Stimulated activated CD8-positive, alpha-beta memory T cell treated with anti-CD3 and anti-CD28 coated beads, Interleukin-12 subunit alpha, Interleukin-12 subunit beta, amount 100 ng/mL, for 4 hours (primary cell): ENCODE measurements around the gene GNA14.
"Not testable (repeated sequence)": the region's sequence is repeated elsewhere in the genome, so short reads cannot be mapped to it uniquely, and the experiment has no call there.

Experiments
- DNase-seq: peaks from one replicate; pipeline ENCODE4 v3.0.0-alpha.2; 2020; ENCODE audit warnings: low read depth

GNA14 gene

DNA sequence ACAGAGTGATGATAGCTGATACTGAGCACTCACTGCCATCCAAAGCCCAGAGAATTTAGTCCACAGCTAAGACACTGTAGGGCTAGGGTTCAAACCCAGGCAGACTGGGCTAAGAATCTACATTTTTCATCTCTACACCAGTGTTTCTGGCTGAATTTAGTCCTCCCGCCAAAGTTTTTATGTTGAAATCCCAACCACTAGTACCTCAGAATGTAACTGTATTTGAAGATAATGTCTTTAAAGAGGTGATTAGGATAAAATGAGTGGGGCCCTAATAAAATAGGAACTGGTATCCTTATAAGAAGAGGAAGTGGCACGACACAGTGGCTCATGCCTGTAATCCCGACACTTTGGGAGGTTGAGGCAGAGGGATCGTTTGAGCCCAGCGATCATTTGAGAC is 4.3 kb downstream of the GNA14 start:
- no peak for DNase-seq

DNA sequence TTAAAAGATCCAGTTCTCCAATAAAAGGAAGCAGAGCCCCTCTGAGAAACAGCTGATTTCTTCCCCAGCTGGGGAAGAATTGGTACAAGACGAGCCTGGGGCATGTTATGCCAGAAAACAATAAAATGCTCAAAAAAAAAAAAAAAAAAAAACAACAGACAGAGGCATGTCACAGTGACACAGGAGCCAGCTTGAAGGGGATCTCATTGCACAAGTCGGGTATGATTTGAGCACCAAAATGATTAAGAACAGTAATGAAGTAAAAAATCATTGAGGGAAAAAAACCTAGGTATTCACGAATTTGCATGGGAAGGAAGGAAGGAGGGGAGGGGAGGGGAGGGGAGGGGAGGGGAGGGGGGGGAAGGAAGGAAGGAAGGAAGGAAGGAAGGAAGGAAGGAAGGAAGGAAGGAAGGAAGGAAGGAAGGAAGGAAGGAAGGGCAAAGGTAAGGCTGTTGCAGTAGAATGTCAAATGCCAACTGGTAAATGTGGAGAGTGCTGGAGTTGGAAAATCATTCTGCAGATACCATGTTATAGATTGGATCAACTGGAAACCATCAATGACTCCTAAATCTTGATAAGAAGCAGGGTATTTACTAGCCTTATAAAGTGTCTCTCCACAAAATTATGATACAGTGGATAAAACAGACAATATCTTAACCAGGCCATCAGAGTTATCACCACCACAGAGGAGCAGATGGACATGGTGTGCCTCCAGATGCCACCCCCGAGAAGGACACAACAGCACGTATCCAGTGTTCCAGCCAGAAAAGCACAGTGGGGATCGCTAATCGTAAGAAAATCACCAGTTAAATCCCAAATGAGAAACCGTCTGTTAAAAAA is 7.2 kb downstream of the GNA14 start:
- DNase-seq = no peak

DNA sequence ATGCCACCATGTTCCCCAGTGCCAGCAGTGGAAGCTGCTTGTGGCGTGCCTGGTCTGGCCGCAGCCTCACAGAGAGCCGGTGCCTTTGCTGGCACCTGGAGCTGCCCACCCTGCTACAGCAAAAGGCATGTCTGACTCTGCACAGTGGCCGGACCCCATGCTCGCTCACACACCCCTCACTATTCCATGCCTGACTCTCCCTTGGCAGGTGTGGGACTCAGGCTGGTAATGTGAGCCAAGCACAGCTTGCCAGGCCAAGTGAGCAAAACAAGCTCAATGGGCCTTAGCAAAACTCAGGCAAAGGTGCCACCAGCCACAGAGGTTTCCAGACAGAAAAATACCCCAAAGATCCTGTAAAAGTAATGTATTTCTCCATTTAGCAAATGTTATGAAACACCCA is 15.5 kb downstream of the GNA14 start:
- no peak for DNase-seq

DNA sequence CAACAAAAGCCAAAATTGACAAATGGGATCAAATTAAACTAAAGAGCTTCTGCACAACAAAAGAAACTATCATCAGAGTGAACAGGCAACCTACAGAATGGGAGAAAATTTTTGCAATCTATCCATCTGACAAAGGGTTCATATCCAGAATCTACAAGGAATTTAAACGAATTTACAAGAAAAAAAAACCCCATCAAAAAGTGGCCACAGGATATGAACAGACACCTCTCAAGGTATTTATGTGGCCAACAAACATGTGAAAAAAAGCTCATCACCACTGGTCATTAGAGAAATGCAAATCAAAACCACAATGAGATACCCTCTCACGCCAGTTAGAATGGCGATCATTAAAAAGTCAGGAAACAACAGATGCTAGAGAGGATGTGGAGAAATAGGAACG is 19.3 kb downstream of the GNA14 start:
- DNase-seq = not testable (repeated sequence)

DNA sequence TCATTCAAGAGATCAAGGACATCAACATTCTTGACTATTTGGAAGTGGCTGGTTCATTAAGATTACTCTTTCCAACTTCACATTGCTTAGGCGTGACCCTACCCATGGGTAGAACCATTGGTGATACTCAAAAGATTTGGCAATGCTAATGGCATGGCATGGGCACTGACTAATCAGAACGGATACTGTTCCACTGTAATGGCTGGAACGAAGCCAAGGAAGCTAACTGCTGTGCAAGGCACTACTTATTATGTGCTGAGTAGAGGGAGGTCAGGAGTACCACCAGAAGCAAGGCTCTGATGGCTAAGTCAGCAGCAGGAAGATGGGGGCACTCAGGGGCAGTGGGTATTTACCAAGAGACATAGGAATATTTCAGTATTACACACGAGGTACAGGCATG is 31.9 kb downstream of the GNA14 start:
- no peak for DNase-seq

DNA sequence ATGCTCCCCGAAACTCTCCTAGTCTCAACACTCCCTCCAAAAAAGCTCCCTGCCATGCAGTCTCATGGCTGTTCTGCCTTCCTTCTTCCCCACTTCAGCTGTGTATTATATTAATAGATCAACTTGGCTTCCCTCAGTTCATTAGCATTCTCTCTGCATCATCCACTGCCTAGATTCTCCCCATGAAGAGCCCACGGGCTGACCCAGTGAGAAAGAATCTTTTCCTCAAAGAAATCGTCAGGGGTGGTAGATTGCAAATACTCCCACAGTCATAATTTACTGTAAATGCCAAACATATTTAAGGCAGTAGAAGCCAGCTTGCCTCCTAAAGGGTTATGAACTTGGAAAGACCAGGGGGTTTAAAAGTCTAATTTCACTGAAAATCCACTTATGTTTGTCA is 33.5 kb downstream of the GNA14 start:
- DNase-seq = no peak

DNA sequence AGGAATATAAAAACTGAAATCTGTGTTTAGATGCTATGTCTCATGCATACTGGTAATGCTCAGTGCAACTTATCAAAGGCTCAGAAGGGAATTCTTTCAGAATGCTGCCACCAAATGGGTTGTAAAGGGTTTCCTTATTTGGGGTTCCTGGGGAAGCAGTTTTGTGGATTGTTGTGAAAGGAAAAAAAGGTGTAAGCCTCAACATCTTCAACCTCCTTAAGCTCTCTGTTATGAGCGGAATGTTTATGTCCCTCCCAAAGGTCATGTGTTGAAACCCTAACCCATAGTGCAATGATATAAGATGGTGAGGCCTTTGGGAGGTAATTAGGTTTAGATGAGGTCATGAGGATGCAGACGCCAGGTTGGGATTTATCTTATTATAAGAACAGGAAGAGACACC is 41.6 kb downstream of the GNA14 start:
- no peak for DNase-seq

DNA sequence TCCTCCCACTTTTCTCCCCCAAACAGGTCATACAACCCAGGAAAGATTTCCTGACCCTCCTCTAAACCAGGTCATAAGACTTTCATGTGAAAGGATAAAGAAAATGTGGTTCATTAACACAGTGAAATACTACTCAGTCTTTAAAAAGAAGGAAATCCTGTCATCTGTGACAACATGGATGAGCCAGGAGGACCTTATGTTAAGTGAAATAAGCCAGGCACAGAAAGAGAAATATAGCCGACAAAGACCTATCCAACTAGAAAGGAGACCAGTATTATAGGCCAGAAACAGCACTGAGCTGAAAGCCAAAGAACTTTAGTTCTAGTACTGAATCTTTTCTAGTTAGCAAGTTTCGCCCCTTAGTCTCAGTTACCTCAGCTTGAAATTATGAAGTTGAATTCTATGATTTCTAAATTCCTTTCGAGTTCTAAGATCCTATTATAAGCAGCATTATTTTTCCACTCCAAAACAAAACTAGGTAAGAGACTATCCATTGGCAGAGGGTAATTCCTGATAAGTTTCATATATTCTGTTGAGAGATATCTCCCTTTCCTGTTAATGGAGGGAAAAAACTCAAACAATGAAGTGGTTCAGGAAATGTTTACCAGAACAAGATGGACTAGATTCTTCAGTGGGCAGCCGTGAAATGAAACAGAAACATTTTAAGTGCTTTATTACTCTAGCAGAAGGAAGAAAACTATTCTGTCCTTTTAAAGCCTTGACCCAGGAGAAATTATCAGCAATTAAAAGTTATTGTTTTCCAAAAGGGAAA is 42.5 kb downstream of the GNA14 start:
- DNase-seq = no peak

DNA sequence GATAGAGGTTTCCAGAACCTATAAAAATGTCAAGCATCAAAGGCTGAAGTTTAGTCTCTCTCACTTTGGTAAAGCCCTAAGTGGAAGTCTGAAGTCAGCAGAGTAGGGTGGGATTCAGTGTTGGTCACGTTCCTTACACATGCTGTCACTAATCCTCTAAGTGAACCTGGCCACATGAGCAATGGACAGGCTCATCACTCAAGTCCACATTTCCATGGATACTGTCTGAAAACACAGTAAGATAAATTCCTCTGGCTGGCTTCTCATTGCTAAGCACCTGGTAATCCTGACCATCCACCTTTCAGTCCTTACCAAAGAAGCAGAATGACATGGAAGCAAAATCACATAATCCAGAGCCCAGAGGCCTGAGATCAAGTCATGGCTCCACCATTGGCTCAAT is 43.8 kb downstream of the GNA14 start:
- DNase-seq = no peak

DNA sequence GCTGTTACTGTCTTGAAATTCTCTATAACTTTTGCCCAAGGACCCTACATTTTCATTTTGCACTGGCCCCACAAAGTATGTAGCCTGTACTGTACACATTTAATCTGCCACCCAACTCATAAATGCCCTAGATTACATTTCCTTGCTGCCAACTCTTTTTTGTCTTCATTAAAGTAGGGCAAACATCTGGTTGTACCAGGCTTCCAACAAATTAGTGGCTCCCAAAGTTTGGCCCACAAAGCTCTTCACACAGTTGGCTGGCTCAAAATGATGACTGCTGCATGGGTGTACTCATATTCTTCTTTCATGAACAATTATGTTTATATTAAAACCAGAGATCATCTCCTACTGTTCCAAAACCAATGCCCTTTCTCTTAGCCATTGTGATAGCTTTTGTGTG is 45.3 kb downstream of the GNA14 start:
- DNase-seq = no peak

DNA sequence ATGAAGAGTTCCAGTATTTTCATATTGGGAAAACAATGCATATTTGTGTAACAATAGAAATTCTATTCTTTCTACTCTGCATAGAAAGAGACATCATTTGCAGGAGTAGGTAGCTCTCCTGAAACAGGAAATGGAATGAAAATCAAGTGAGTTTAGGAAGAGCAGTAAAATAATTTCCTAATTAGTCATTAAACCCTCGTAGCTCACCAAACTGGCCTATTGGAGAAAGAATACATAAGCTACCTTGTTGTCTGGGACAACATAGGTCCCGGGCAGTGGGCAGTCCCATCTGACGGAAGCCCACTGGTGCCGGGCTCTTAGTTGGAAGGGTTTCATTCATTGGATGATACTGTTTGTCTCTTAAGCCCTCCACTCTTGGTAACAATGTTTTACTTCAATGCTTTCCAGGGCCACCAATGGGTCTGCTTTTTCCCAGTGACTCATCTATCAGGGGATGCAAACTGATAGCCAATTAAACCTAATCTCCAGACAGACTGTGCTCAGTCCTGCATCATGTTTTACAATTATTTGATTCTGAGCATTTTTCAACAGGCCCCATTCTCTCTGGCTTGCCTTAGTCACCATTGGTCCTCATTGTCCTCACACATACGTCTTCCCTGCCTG is 46.5 kb downstream of the GNA14 start:
- no peak for DNase-seq

DNA sequence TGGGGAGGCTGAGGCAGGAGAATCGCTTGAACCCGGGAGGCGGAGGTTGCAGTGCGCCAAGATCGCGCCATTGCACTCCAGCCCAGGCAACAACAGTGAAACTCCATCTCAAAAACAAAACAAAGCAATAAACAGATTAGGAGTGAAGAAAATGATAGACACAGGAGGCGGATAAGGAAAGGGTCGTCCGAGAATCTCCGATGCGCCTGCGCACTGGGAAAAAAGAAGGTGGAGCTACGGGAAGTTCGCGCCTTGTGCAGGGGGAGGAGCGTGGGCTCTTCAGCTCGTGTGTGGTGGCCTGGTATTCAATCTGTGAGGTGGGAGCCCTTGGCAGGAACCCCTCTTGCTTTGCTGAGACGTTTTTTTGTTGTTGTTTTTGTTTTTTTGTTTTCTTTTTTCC is 47.3 kb downstream of the GNA14 start:
- DNase-seq = no peak

DNA sequence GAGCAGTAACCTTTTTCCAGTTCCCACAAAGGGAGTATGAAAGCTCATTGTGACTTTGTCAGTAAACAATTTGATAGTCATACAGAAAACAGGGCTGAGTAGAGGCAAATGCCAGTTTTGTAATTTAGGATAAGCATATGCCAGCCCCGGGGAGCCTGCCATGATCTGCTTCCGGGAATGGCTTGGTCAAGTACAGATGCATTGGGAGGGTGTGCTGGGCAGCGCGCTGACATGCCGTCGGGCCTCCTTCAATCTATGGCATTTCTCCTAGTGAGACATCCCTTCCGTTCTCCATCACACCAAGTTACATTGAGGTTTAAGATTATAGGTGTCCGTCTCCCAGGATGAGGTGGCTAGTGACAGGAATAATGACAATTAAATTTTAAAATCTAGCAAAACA is 48.6 kb downstream of the GNA14 start:
- DNase-seq = no peak

DNA sequence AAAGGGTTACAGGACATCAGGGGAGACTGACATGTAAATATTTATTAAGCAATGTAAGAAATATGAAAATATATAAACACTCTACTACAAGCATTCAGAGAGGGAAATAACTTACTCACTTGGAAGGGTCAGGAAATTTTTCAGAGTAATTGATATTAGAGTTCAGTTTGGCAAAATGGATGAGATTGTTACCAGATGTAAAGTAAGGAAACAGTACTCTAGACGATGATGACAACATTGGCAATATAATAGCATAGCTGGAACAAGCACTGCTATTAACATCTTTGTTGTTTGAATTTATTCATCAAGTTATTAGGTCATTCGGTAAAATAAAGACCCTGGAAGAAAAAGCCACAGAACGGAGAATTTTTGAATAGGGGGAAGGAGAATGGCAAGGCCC is 49.1 kb downstream of the GNA14 start:
- DNase-seq = no peak

DNA sequence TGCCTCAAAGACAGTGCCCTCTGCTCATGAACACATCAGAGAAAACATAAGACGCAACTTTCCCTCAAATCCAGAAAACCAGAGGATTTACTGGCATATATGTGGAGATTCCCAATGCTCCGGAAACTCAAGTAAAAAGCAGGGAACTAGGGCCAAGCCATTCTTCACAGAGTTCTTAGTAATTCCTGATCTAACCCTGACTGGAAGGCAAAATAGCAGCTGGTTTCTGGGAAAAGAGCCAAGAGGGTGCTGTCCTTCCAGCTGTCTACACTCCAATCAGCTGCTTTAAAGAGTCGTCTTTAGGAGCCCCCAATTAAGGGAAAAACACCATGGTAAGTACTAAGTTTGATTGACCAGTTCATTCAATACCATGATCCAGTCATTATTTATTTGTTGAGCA is 49.6 kb downstream of the GNA14 start:
- no peak for DNase-seq

DNA sequence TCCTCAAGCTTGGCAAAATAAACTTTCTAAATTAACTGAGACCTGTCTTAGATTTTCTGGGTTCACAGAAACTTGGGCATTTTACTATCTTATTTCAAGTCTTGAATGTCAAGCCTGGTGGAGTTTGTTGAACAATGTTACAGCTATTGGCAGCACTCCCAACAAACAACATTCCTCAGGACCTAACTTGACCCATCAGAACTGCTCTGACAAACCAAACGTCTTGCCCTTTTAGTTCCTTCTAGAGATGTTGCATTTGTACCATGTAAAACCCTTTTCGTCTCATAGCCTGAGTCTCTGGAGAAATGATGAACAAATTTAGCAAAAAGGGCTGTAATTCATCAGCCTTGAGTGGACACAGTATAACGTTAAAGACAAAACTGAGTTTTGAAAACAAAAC is 51.1 kb downstream of the GNA14 start:
- DNase-seq = no peak

DNA sequence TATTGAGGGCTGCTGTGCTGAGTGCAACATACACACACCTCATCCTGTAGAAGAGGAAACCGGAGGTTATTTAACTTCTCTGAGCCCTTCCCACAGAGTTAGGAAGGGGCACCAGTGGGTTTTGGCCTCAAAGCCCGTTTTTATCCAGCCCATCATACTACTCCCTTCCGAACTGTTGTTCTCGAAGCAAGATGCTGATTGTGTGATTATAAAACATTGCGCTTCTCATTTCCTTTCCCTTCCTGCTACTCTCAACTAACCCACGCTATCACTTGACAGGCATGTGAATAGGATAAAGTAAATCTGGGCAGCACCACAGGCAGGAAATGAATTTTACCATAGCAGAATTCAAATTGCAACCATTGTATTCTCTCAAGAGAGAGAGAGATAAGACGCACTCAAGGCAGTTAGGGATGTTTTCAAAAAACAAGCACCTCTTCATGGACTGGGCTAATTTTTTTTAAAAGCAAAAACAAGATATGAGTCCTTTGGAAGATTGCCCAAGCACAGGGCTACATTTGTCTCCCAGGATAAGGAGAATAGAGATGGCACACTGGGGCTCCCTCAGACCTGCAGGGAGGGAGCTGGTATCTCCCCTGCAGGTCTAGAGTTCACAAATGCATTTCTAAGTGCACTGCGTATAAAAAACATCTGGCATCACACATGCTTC is 52.6 kb downstream of the GNA14 start:
- no peak for DNase-seq

DNA sequence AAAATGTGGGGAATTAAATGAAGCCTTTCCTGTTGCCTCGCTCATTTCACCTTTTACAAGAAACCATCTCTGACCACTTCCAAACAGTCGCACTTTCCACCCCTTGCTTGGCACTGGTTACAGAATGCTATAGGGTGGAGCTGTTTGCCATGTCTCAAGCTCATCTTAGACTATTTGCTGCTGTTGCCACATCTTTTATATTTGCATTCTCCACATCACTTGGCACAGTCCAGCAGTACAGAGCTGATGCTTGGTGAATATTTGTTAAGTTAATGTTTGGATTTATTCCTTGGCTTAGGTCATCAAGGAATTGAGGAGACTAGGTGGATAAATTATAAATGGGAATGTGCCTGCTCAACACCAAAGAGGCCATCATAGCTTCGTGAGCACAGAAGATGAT is 53.2 kb downstream of the GNA14 start:
- DNase-seq = no peak

DNA sequence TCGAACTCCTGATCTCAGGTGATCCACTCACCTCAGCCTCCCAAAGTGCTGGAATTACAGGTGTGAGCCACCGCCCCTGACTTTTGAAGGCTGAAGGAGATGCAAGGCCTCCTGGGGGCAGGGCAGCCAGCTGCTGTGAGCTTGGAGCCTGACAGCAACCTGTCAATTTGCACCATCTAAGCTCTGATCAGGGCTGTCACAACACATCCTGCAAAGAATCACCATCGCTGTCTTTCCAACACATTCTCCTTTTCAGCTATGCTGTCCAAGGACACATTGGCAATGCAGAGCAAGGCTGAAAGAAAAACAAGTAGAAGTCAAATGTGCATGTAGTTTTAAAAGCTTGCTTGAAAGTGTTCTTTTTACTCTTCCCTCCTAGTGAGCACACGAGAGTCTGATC is 54.6 kb downstream of the GNA14 start:
- DNase-seq = no peak

DNA sequence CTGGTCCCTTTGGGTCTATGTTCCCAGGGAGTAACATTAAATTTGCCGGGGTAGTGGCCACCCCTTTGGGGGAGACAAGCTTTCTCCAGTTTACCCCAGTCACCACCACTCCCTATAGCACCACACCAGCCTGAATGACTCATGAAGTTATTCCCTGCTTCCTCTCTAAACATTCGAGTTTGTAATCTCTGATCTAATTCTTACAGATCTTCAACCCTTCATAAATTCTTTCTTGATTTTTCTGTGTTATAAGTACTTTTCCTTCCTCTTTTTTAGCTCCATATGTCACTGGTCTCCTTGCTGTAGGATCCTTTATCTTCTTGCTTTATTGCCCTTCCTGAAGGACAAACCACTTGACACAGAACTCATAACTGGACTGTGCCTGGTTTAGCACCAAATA is 55.6 kb downstream of the GNA14 start:
- no peak for DNase-seq

DNA sequence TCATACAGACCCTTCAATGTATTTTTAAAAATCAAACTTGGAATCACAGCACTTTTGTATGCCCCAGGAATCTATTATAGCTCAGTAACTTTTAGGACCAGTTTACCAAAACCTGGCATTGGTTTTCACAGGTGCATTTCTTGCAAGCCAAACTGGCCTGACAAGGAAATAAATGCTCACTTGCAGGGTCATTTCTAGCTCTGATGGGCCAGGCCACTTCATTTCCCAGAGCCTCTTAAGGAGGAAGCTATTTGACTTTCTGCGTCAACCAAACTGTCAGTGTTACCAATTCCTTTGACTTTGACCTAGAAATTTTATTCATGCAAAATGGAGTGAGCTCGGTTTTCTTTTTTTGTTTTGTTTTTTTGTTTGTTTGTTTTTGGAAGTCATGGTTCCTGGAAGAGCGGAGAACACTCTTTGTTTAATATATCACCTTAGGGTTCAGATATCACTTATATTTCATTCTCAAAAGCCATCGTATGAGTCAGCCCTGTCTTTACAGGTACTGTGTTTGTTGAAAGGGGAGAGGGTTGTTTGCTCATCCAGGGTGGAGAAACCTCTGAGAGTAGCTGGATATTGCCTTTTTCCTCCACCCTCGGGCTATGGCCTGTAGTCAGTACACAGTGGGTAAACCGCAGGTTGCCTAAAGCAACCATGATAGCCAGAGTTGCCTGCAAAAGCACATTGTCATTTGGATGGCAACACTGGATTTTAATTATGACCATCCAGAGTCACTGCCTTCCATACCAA is 58.9 kb downstream of the GNA14 start:
- DNase-seq = no peak
